H1 (cell line): ENCODE results near the gene ANK3. TPM values are rescaled to one million over a fixed set of nuclear protein-coding genes. Genes with fewer than 3 reads are reported as not detected.

Experiments
- CTCF ChIA-PET: fragments of 300-600 bp; sonication (Branson Sonifier 250); formaldehyde crosslinking; loops from one replicate; lab custom pipeline; 2021; ENCODE audit not compliant: partially characterized antibody; lab: Charles Lee
- POLR2A ChIA-PET: fragments of 300-600 bp; sonication (Branson Sonifier 250); formaldehyde crosslinking; loops from one replicate; lab custom pipeline; 2021; ENCODE audit warnings: inconsistent platforms; ENCODE audit not compliant: partially characterized antibody; lab: Charles Lee
- DNase-seq, 2 experiments: peaks; one replicate each; pipeline versions ENCODE4 v3.0.0 to v3.0.0-alpha.2; 2010 to 2022; ENCODE audit warnings: low spot score in 2 of 2, low read depth in 1 of 2, mixed read lengths in 1 of 2
- FAIRE-seq: peaks from 2 replicates; lab custom pipeline; 2011; peaks lifted over from hg19 to GRCh38; lab: Jason Lieb, UNC
- H2AFZ ChIP-seq: 2 replicates; pipeline ENCODE4 v1.8.1; 2012; ENCODE audit warnings: low read length, inconsistent platforms
- H2AK5ac ChIP-seq: 2 replicates; pipeline ENCODE4 v1.6.1; 2013; ENCODE audit warnings: low read depth, low read length
- H2BK120ac ChIP-seq: replicated peaks from 2 replicates; pipeline ENCODE3; 2013; ENCODE audit warnings: low read depth, low read length, inconsistent platforms
- H2BK12ac ChIP-seq: 2 replicates; pipeline ENCODE4 v1.6.1; 2013; ENCODE audit warnings: low read depth, low read length
- H2BK15ac ChIP-seq: 2 replicates; pipeline ENCODE4 v1.6.1; 2013; ENCODE audit warnings: low read length
- H2BK20ac ChIP-seq: 2 replicates; pipeline ENCODE4 v1.6.1; 2013; ENCODE audit warnings: low read length
- H2BK5ac ChIP-seq: 2 replicates; pipeline ENCODE4 v1.6.1; 2013; ENCODE audit warnings: low read depth, low read length
- H3K14ac ChIP-seq: 2 replicates; pipeline ENCODE4 v1.6.1; 2013; ENCODE audit warnings: inconsistent platforms; ENCODE audit not compliant: insufficient read length
- H3K18ac ChIP-seq: 2 replicates; pipeline ENCODE4 v1.6.1; 2013; ENCODE audit warnings: low read length; ENCODE audit errors: extremely low read depth
- H3K23ac ChIP-seq: 2 replicates; pipeline ENCODE4 v1.6.1; 2013; ENCODE audit warnings: inconsistent platforms; ENCODE audit not compliant: insufficient read length
- H3K23me2 ChIP-seq: 2 replicates; pipeline ENCODE4 v1.6.1; 2013; ENCODE audit warnings: low read depth, low read length
- H3K27ac ChIP-seq: 2 replicates; pipeline ENCODE4 v1.6.1; 2011; ENCODE audit warnings: low read depth, low read length, inconsistent platforms
- H3K27me3 ChIP-seq, 4 experiments: replicated peaks in 1 of 4; 1 replicate in 1 of 4; 2 replicates in 3 of 4; pipeline versions ENCODE4 v1.6.1 to v1.8.1; 2011 to 2013; ENCODE audit warnings: low read length in 3 of 4, mild to moderate bottlenecking in 3 of 4, inconsistent platforms in 2 of 4, mixed read lengths in 2 of 4, moderate library complexity in 1 of 4; ENCODE audit not compliant: control insufficient read depth in 3 of 4, insufficient read depth in 3 of 4; ENCODE audit errors: extremely low read depth in 1 of 4
- H3K36me3 ChIP-seq, 4 experiments: 2 replicates each; pipeline versions ENCODE4 v1.6.1 to v1.8.1; 2011 to 2013; ENCODE audit warnings: mild to moderate bottlenecking in 4 of 4, low read length in 3 of 4, moderate library complexity in 2 of 4, control low read depth in 1 of 4, inconsistent platforms in 1 of 4; ENCODE audit not compliant: insufficient read depth in 4 of 4, control insufficient read depth in 2 of 4
- H3K4ac ChIP-seq: replicated peaks from 2 replicates; pipeline ENCODE3; 2013; ENCODE audit warnings: low read length, low read depth, mixed read lengths, inconsistent platforms; ENCODE audit not compliant: insufficient read length
- H3K4me1 ChIP-seq, 4 experiments: replicated peaks in 1 of 4; 1 replicate in 1 of 4; 2 replicates in 3 of 4; pipeline versions ENCODE4 v1.6.1 to v1.8.1; 2011 to 2013; ENCODE audit warnings: low read length in 3 of 4, inconsistent platforms in 2 of 4, mixed read lengths in 1 of 4; ENCODE audit not compliant: insufficient read depth in 4 of 4, control insufficient read depth in 3 of 4
- H3K4me2 ChIP-seq, 2 experiments: 2 replicates each; pipeline versions ENCODE4 v1.6.1 to v1.8.1; 2011 to 2013; ENCODE audit warnings: low read depth in 2 of 2, low read length in 2 of 2, control low read depth in 1 of 2, inconsistent platforms in 1 of 2, mild to moderate bottlenecking in 1 of 2; ENCODE audit not compliant: insufficient read depth in 1 of 2
- H3K4me3 ChIP-seq, 4 experiments: fragments of 200-600, 300-600 bp in 1 of 4; sonication (generic), shearing (Covaris generic), sonication (Bioruptor Twin) in 1 of 4; 2 replicates each; pipeline versions ENCODE4 v1.5.1 to v1.8.1; 2011 to 2016; ENCODE audit warnings: low read length in 4 of 4, low read depth in 3 of 4, control low read depth in 2 of 4, inconsistent platforms in 2 of 4, mild to moderate bottlenecking in 2 of 4, mixed read lengths in 1 of 4, moderate library complexity in 1 of 4; ENCODE audit not compliant: insufficient read depth in 2 of 4; ENCODE audit errors: extremely low read depth in 1 of 4
- H3K56ac ChIP-seq: replicated peaks from 2 replicates; pipeline ENCODE3; 2013; ENCODE audit warnings: low read depth, mild to moderate bottlenecking, mixed read lengths, low read length, inconsistent platforms; ENCODE audit not compliant: insufficient read length
- H3K79me1 ChIP-seq: 2 replicates; pipeline ENCODE4 v1.6.1; 2013; ENCODE audit warnings: low read depth, low read length, control low read depth
- H3K79me2 ChIP-seq, 2 experiments: 2 replicates each; pipeline versions ENCODE4 v1.6.1 to v1.8.1; 2012 to 2013; ENCODE audit warnings: low read length in 2 of 2, mild to moderate bottlenecking in 2 of 2, inconsistent platforms in 1 of 2; ENCODE audit not compliant: insufficient read depth in 2 of 2, control insufficient read depth in 1 of 2
- H3K9ac ChIP-seq, 4 experiments: replicated peaks in 1 of 4; 1 replicate in 1 of 4; 2 replicates in 3 of 4; pipeline versions ENCODE4 v1.6.1 to v1.8.1; 2011 to 2013; ENCODE audit warnings: low read depth in 3 of 4, low read length in 3 of 4, control low read depth in 2 of 4, mild to moderate bottlenecking in 2 of 4, moderate library complexity in 2 of 4, inconsistent platforms in 1 of 4; ENCODE audit errors: extremely low read depth in 1 of 4
- H3K9me3 ChIP-seq, 2 experiments: 2 replicates each; pipeline versions ENCODE4 v1.6.1 to v1.8.1; 2012 to 2013; ENCODE audit warnings: mild to moderate bottlenecking in 2 of 2, moderate library complexity in 2 of 2, control low read depth in 1 of 2, inconsistent platforms in 1 of 2, low read depth in 1 of 2, low read length in 1 of 2, mixed read lengths in 1 of 2; ENCODE audit not compliant: insufficient read depth in 2 of 2
- H4K20me1 ChIP-seq, 2 experiments: replicated peaks in 1 of 2; 2 replicates each; pipeline versions ENCODE3 to v1.8.1; 2011 to 2013; ENCODE audit warnings: inconsistent platforms in 2 of 2, low read length in 2 of 2, mild to moderate bottlenecking in 1 of 2; ENCODE audit not compliant: insufficient read depth in 2 of 2, control insufficient read depth in 1 of 2
- H4K5ac ChIP-seq: 2 replicates; pipeline ENCODE4 v1.6.1; 2013; ENCODE audit warnings: low read length, low read depth, mixed read lengths, inconsistent platforms; ENCODE audit not compliant: insufficient read length
- H4K8ac ChIP-seq: 2 replicates; pipeline ENCODE4 v1.8.0; 2013; ENCODE audit warnings: mild to moderate bottlenecking, moderate library complexity, low read length, inconsistent platforms; ENCODE audit not compliant: insufficient read depth; ENCODE audit errors: extremely low read depth
- H4K91ac ChIP-seq: replicated peaks from 2 replicates; pipeline ENCODE3; 2013; ENCODE audit warnings: low read length, mixed read lengths, inconsistent platforms; ENCODE audit not compliant: insufficient read length
- CHD2 ChIP-seq: IDR thresholded peaks from 2 replicates; pipeline ENCODE4 v1.6.1; 2012; ENCODE audit warnings: low read length, improper control_type of control experiment
- EZH2 ChIP-seq: fragments of 200-600 bp; sonication (generic); IDR thresholded peaks from 2 replicates; pipeline ENCODE4 v1.7.1; 2012; ENCODE audit warnings: low read depth, mild to moderate bottlenecking, moderate library complexity, low read length, inconsistent platforms; ENCODE audit not compliant: severe bottlenecking
- TAF7 ChIP-seq: optimal IDR thresholded peaks from 2 replicates; pipeline ENCODE3; 2011; ENCODE audit warnings: low read depth, mild to moderate bottlenecking, inconsistent platforms, low read length, moderate library complexity, borderline replicate concordance
- TEAD4 ChIP-seq: IDR thresholded peaks from 2 replicates; pipeline ENCODE4 v1.6.1; 2012; ENCODE audit warnings: low read depth, low read length, inconsistent platforms, mixed read lengths
- WGBS, 2 experiments: shearing (Covaris generic) in 1 of 2; methylation state at CpG; one replicate each; pipeline versions ENCODE4 v1.1.6 to v1.1.7; 2013 to 2015; ENCODE audit warnings: low lambda C conversion rate in 2 of 2, mixed read lengths in 2 of 2, inconsistent platforms in 1 of 2, low coverage in 1 of 2, missing lambda C conversion rate in 1 of 2; ENCODE audit not compliant: insufficient replicate concordance in 2 of 2, insufficient coverage in 1 of 2, insufficient read length in 1 of 2; ENCODE audit errors: extremely low coverage in 1 of 2, missing lambda C conversion rate in 1 of 2; 5-methylcytosine and 5-hydroxymethylcytosine counted together
- polyA plus RNA-seq, 7 experiments: library from polyadenylated mRNA; depleted of rRNA in 3 of 7; stranded (reverse) in 5 of 7; unstranded in 2 of 7; fragments of >200 nt in 5 of 7; fragments of 200-250 nt in 2 of 7; gene quantifications; 1 replicate in 5 of 7; 2 replicates in 1 of 7; 4 replicates in 1 of 7; pipeline versions ENCODE4 v1.2.1 to v1.2.3, GENCODE V29; 2011 to 2013; ENCODE audit warnings: missing spikeins in 2 of 7, mixed read lengths in 2 of 7
- total RNA-seq: library from RNA; stranded (reverse); fragmentation: NEBNext Ultra II Directional; extraction: Animal tissue kit (Norgen Biotek cat#: 25700); gene quantifications from 2 replicates; pipeline ENCODE4 v1.2.1, GENCODE V29; 2021

The ANK3 gene
- total and polyA plus RNA-seq, 2 of the 8 experiments (the other 6 are each of a cell fraction or from before 2014, with no cell fraction given): 18.1 to 67.9 TPM

- Histone ChIP-seq H2AFZ (no peak overlapping the region), H3K9ac (no peak overlapping the region), H3K56ac (no peak overlapping the region), H4K5ac (no peak overlapping the region), H3K79me2 (no peaks in the 10 kb centered on the region), H2BK20ac (no peak overlapping the region), H3K27ac (no peak overlapping the region), H3K79me1 (no peaks in the 10 kb centered on the region), H3K4me3 (no peak overlapping the region), H3K27me3 (no peaks in the 10 kb centered on the region), H2BK5ac (no peak overlapping the region), H3K9me3 (no peaks in the 10 kb centered on the region), H4K8ac (no peak overlapping the region), H4K20me1 (no peaks in the 10 kb centered on the region), H3K4me1 (no peaks in the 10 kb centered on the region), H3K23me2 (no peaks in the 10 kb centered on the region), H3K14ac (no peak overlapping the region), H4K91ac (no peak overlapping the region), H2BK12ac (no peak overlapping the region), H3K36me3 (no peaks in the 10 kb centered on the region), H2BK120ac (no peak overlapping the region), H3K4me2 (no peak overlapping the region), H2BK15ac (no peak overlapping the region), H3K4ac (no peak overlapping the region), H2AK5ac (no peak overlapping the region), H3K18ac (no peak overlapping the region), H3K23ac (no peak overlapping the region)
- ChIA-PET CTCF (interaction anchor here (0.7 kb wide), 1 partner anchor 151 kb away, joined by 3 read pairs; no protein-coding TSS in a partner anchor), POLR2A (no interaction called here)
- 93% methylated on average over 5 of the region's 5 CpGs; no CpG with 5 or more reads in 1 of the 2 experiments for WGBS, 2 experiments
- TF ChIP-seq CHD2 (no peak), TEAD4 (no peak), EZH2 (no peak), TAF7 (no peak)
- DNase-seq (no peak), FAIRE-seq (no peak)
Measured at GRCh38 chr10:60291344-60291930, 98.2 kb downstream of the ANK3 start.
